ENCODE data around the gene CCL19. TPM values are rescaled to one million over a fixed set of nuclear protein-coding genes. Genes with fewer than 3 reads are reported as not detected.

Gene CCL19
- total RNA-seq, 1 experiment from 2014 or later, result not detected

GRCh38 chr9:34655394-34655793 lies 35.7 kb downstream of the CCL19 start:
- ChIA-PET POLR2A (no interaction called here), RAD21 (ENCODE audit: low non-redundant PET in 1 of 2, low total read pairs in 2 of 2, uncharacterized antibody in 2 of 2, unreplicated experiment in 2 of 2) (no interaction called here), CTCF (no interaction called here)
- Histone ChIP-seq H3K9me3 (ENCODE audit: control insufficient read depth in 1 of 2, insufficient read depth in 1 of 2, low read depth in 1 of 2, low read length in 2 of 2) (no peaks in the 10 kb centered on the region), H3K36me3 (ENCODE audit: control insufficient read depth in 1 of 2, insufficient read depth in 2 of 2, low read length in 2 of 2) (no peaks in the 10 kb centered on the region), H3K4me1 (ENCODE audit: control insufficient read depth in 1 of 2, insufficient read depth in 2 of 2, low read length in 2 of 2) (peaks cover 15 to 40% of the 10 kb centered on the region in 2 experiments), H3K27me3 (ENCODE audit: insufficient read depth, low read length) (no peaks in the 10 kb centered on the region), H3K4me2 (ENCODE audit: low read length) (no peak overlapping the region), H3K79me2 (ENCODE audit: insufficient read depth, low read length) (no peaks in the 10 kb centered on the region), H3K4me3 (replicated peaks in 1 of 2; ENCODE audit: low read depth in 1 of 2, low read length in 2 of 2) (no peak overlapping the region), H2AFZ (ENCODE audit: low read depth, low read length, poor library complexity, severe bottlenecking) (no peak overlapping the region), H4K20me1 (ENCODE audit: insufficient read depth) (no peaks in the 10 kb centered on the region), H3K9ac (ENCODE audit: low read length) (no peak overlapping the region), H3K9me2 (ENCODE audit: insufficient read depth) (no peaks in the 10 kb centered on the region), H3K27ac (ENCODE audit: low read depth, low read length) (no peak overlapping the region)
- TF ChIP-seq CEBPB (IDR thresholded peaks at IDR 0.05; ENCODE audit: low read depth) (no peak), ZNF274 (IDR thresholded peaks at IDR 0.05; ENCODE audit: low read depth, low read length) (no peak), SP1 (IDR thresholded peaks at IDR 0.05; ENCODE audit: low read depth) (no peak), JUND (IDR thresholded peaks at IDR 0.05) (no peak), ELF1 (IDR thresholded peaks at IDR 0.05; ENCODE audit: borderline replicate concordance, low read depth) (no peak), YY1 (IDR thresholded peaks at IDR 0.05; ENCODE audit: extremely low read depth, insufficient replicate concordance, low read depth, low read length) (no peak), ATF3 (IDR thresholded peaks at IDR 0.05) (no peak), EZH2 (IDR thresholded peaks at IDR 0.05) (no peak), SRF (IDR thresholded peaks at IDR 0.05; ENCODE audit: low read depth) (no peak), RAD21 (IDR thresholded peaks at IDR 0.05; ENCODE audit: low read depth) (no peak), EZH2phosphoT487 (IDR thresholded peaks at IDR 0.05; ENCODE audit: borderline replicate concordance) (no peak), REST (IDR thresholded peaks at IDR 0.05; ENCODE audit: low read depth) (no peak), EGR1 (IDR thresholded peaks at IDR 0.05; ENCODE audit: low read depth) (no peak), POLR2A (IDR thresholded peaks at IDR 0.05; ENCODE audit: borderline replicate concordance, extremely low read depth, insufficient read depth, insufficient read length) (no peak), SIN3A (IDR thresholded peaks at IDR 0.05; ENCODE audit: low read depth) (no peak), CBX3 (IDR thresholded peaks at IDR 0.05; ENCODE audit: low read depth) (no peak)
- TF ChIP-seq, protein P1, sequence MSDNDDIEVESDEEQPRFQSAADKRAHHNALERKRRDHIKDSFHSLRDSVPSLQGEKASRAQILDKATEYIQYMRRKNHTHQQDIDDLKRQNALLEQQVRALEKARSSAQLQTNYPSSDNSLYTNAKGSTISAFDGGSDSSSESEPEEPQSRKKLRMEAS (IDR thresholded peaks at IDR 0.05), result no peak
- TF ChIP-seq, protein P2, sequence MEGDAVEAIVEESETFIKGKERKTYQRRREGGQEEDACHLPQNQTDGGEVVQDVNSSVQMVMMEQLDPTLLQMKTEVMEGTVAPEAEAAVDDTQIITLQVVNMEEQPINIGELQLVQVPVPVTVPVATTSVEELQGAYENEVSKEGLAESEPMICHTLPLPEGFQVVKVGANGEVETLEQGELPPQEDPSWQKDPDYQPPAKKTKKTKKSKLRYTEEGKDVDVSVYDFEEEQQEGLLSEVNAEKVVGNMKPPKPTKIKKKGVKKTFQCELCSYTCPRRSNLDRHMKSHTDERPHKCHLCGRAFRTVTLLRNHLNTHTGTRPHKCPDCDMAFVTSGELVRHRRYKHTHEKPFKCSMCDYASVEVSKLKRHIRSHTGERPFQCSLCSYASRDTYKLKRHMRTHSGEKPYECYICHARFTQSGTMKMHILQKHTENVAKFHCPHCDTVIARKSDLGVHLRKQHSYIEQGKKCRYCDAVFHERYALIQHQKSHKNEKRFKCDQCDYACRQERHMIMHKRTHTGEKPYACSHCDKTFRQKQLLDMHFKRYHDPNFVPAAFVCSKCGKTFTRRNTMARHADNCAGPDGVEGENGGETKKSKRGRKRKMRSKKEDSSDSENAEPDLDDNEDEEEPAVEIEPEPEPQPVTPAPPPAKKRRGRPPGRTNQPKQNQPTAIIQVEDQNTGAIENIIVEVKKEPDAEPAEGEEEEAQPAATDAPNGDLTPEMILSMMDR (IDR thresholded peaks at IDR 0.05 in 2 of 3, conservative IDR thresholded peaks at IDR 0.05 in 1 of 3; ENCODE audit: borderline replicate concordance in 1 of 3, insufficient read depth in 1 of 3, low read depth in 2 of 3, low read length in 2 of 3), result no peak
- no TSS peak for BruUV-seq (replicated peaks)
- DNase-seq (ENCODE audit: low read depth, low spot score) (no peak), ATAC-seq (no peak)
- intact Hi-C loops (cut with micrococcal nuclease), result no loop called here

Measured in HCT116 (cell line).